H1 (cell line): Measurements from ENCODE around the gene POLR2L. TPM values are rescaled to one million over a fixed set of nuclear protein-coding genes. Genes with fewer than 3 reads are reported as not detected.

Source experiments
- EGR1 ChIP-seq: IDR thresholded peaks from 2 replicates; pipeline ENCODE4 v1.6.1; 2011; ENCODE audit warnings: low read depth, low read length, borderline replicate concordance
- JUND ChIP-seq: IDR thresholded peaks from 2 replicates; pipeline ENCODE4 v1.6.1; 2011; ENCODE audit warnings: mild to moderate bottlenecking, improper control_type of control experiment, low read length
- polyA plus RNA-seq, 7 experiments: library from polyadenylated mRNA; depleted of rRNA in 3 of 7; stranded (reverse) in 5 of 7; unstranded in 2 of 7; fragments of >200 nt in 5 of 7; fragments of 200-250 nt in 2 of 7; gene quantifications; 1 replicate in 5 of 7; 2 replicates in 1 of 7; 4 replicates in 1 of 7; pipeline versions ENCODE4 v1.2.1 to v1.2.3, GENCODE V29; 2011 to 2013; ENCODE audit warnings: missing spikeins in 2 of 7, mixed read lengths in 2 of 7
- total RNA-seq: library from RNA; stranded (reverse); fragmentation: NEBNext Ultra II Directional; extraction: Animal tissue kit (Norgen Biotek cat#: 25700); gene quantifications from 2 replicates; pipeline ENCODE4 v1.2.1, GENCODE V29; 2021

Gene POLR2L
- total and polyA plus RNA-seq, 2 of the 8 experiments (the other 6 are each of a cell fraction or from before 2014, with no cell fraction given), result 140 to 151 TPM

- no peak for TF ChIP-seq EGR1
- TF ChIP-seq JUND, result no peak
Measured at GRCh38 chr11:839280-839623, 3.1 kb downstream of the POLR2L start (continued).
